ENCODE measurements around the gene ITPR1.

GRCh38 chr3:4467522-4467867, 25.7 kb upstream of the ITPR1 start:
- TF ChIP-seq POLR2AphosphoS5 (IDR thresholded peaks at IDR 0.05; ENCODE audit: borderline replicate concordance, low read depth, low read length) = no peak
- TF ChIP-seq FOXP2 (optimal IDR thresholded peaks at IDR 0.05; ENCODE audit: control extremely low read depth, extremely low read length, insufficient read depth) = no peak
- no peak for TF ChIP-seq EZH2 (IDR thresholded peaks at IDR 0.05)

All from SK-N-MC (cell line).